Measurements from ENCODE around the gene TACO1. TPM values are rescaled to one million over a fixed set of nuclear protein-coding genes. Genes with fewer than 3 reads are reported as not detected.

The TACO1 gene
- total and polyA plus RNA-seq, 10 of the 15 experiments (the other 5 are each of a cell fraction or from before 2014, with no cell fraction given) = 8.5 to 38.6 (median 27.0) TPM

- TF ChIP-seq POLR2AphosphoS5 (IDR thresholded peaks at IDR 0.05; ENCODE audit: low read length) = no peak
- TF ChIP-seq BCL11A (IDR thresholded peaks at IDR 0.05; ENCODE audit: low read depth, low read length) = no peak
Measured at GRCh38 chr17:63587770-63588169, 12.9 kb upstream of the TACO1 start (continued).

GRCh38 chr17:63588797-63589196 lies 11.9 kb upstream of the TACO1 start:
- no peak for FAIRE-seq
- CTCF ChIA-PET = no interaction called here
- no TSS peak for BruUV-seq (replicated peaks)

More at GRCh38 chr17:63588797-63589196, 11.9 kb upstream of the TACO1 start:
- ChIA-PET SMC1A (ENCODE audit: uncharacterized antibody, unreplicated experiment) (no interaction called here), RAD21 (ENCODE audit: unreplicated experiment) (no interaction called here), POLR2A (no interaction called here)
- no peaks in the 10 kb centered on the region for H3K9me3 ChIP-seq (replicated peaks; ENCODE audit: control insufficient read depth, insufficient read depth, low read length)
- H3K4me1 ChIP-seq (ENCODE audit: control insufficient read depth, insufficient read depth, low read length) = no peaks in the 10 kb centered on the region; the same call in 1 of the 2 replicates
- no peak for ATAC-seq
- H3K9ac ChIP-seq (ENCODE audit: control insufficient read depth, insufficient read depth, low read length) = no peak overlapping the region
- DNase-seq (ENCODE audit: low read depth, low spot score) = no peak
- no peak overlapping the region for H3K4me2 ChIP-seq (ENCODE audit: control insufficient read depth, insufficient read depth)
- TF ChIP-seq CREB1 (IDR thresholded peaks at IDR 0.05; ENCODE audit: low read depth) (no peak), SMC3 (IDR thresholded peaks at IDR 0.05; ENCODE audit: borderline replicate concordance, low read length) (no peak), TCF12 (IDR thresholded peaks at IDR 0.05; ENCODE audit: low read depth, low read length) (no peak), SRF (IDR thresholded peaks at IDR 0.05; ENCODE audit: low read depth in 2 of 2, low read length in 2 of 2) (no peak), E4F1 (IDR thresholded peaks at IDR 0.05; ENCODE audit: borderline replicate concordance, partially characterized antibody) (no peak), BRCA1 (IDR thresholded peaks at IDR 0.05; ENCODE audit: low read depth, low read length) (no peak), YBX1 (IDR thresholded peaks at IDR 0.05) (no peak), CBX3 (IDR thresholded peaks at IDR 0.05; ENCODE audit: borderline replicate concordance, low read depth) (no peak), CUX1 (IDR thresholded peaks at IDR 0.05; ENCODE audit: insufficient replicate concordance, low read depth, low read length) (no peak)
- in situ Hi-C loops (cut with MboI) = no loop called here
- no peak overlapping the region for H3K27ac ChIP-seq (ENCODE audit: control insufficient read depth, insufficient read depth)
- no peak overlapping the region for H2AFZ ChIP-seq (ENCODE audit: control insufficient read depth, low read depth, low read length)
- no peaks in the 10 kb centered on the region for H4K20me1 ChIP-seq (ENCODE audit: control insufficient read depth, insufficient read depth)
- H3K4me3 ChIP-seq = no peak overlapping the region
- no peaks in the 10 kb centered on the region for H3K79me2 ChIP-seq (ENCODE audit: control insufficient read depth, insufficient read depth, low read length)
- peaks cover 27 to 46% of the 10 kb centered on the region in 2 experiments for H3K36me3 ChIP-seq (ENCODE audit: control insufficient read depth in 2 of 2, insufficient read depth in 2 of 2, low read length in 1 of 2)
- intact Hi-C loops (cut with micrococcal nuclease; ENCODE audit: unreplicated experiment) = no loop called here
- WGBS (ENCODE audit: insufficient coverage, insufficient replicate concordance, low lambda C conversion rate, missing lambda C conversion rate) = 94% methylated on average over 11 of the region's 11 CpGs
- H3K27me3 ChIP-seq (replicated peaks in 1 of 2; ENCODE audit: control insufficient read depth in 2 of 2, insufficient read depth in 2 of 2, low read length in 1 of 2) = no peaks in the 10 kb centered on the region
